ENCODE data around the gene NKD1. TPM values are rescaled to one million over a fixed set of nuclear protein-coding genes. Genes with fewer than 3 reads are reported as not detected.

NKD1 gene
- total RNA-seq, 1 donor from 2014 or later = 2.2 TPM

DNA sequence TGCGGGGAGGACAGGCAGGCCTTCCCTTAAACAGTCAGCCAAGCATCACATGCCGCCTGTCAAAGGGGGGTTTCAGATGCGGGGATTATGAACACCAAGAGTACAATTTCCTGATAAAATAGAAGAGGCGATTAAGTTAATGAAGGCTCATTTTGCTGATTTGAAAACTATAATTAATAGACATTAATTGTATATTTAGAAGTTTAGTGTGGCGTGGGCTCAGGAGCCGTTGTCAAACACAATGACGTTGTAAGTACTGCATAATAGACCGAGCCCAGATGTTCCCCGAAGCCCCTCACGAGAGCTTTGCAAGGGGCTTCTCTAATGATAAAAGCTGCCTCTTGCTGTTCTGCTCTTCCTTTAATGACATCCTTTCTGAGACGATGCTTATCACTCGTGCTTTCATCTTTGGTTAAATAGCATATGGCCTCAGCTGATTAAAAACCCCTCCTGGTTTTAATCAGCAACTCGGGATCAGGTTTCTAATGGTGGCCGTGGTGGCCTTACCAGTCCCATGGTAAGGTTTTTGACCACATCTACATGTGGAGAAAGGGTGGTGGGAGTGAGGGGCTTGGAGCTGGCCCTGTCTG is 104.7 kb downstream of the NKD1 start:
- no peak for DNase-seq

DNA sequence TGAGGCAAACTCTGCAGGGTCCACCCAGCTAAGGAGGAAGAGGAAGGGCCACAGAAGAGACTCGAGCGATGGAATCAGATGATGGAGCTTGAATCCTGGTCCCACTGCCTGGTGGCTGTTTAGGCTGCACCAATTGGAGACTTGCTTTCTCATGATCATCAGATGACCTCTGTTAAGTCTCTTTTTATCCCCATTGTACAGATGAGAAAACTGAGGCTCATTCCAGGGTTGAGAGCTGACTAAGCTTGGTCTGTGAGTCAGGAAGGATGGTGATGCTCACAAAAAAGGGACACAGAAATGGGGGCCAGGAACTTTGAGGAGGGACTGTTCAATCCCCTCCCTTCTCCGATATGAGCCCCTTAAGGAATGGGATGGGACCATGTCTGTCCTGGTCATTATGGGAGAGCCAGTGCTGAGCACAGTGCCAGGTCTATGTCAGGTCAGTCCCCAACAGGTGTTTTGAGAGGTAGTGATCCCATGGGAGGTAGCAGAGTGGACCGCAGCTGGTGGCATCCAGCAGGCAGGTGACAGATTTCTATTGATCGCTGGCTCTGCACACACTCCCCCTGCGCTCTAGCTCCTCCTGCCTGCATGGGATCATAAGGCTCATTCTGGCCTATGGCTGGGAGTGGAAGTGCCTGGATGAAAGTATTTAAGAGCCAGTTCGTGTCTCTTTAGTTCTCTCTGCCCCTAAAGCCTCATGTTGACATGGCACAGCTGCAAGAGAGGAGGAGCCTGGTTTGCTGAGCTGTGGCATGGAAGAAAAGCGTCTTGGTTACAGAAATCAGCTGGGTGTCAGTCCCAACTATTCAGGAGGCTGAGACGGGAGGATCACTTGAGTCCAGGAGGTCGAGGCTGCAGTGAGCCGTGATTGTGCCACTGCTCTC is 105.7 kb downstream of the NKD1 start:
- DNase-seq = no peak

DNA sequence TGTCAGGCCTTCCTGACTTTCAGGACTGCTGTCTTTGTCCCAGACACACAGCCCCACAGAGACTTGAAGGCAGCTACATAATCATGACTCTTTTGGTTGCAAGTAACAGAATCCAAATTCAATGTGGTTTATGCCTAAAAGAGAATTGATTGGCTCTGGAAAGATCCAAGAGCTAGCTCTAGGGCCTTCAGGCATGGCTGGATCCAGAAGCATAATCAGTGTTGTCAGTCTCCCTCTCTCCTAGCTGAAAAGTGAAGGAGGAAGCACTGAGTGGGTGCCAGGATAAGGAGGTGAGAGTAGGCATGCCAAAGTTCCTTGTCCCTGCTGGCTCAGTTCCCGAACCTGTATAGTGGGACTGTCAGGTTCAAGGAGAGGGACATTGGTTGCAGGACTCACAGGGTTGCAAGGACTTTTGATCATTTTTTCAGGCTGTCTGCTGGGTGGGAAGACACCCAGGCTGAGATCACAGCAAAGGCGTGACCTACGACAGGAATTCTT is 107.4 kb downstream of the NKD1 start:
- DNase-seq = no peak

DNA sequence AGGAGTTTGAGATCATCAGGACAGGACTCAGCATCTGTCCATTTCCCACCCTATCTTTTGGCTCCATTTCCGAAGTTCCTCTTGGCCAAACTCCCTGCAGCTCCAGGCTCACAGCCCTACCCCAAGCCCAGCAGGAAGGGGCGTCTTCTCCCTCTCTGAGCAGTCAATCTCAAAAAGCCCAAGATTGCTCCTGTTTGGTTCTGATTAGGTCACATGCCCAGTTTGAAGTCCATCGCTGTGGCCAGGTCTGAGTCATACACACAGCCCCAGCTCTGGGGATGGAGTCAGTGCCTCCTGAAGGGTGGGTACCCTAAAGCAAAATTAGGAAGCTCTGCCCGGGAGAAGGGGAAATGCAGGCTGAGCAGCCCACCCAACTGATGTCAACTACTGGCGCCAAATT is 109.0 kb downstream of the NKD1 start:
- DNase-seq = no peak

DNA sequence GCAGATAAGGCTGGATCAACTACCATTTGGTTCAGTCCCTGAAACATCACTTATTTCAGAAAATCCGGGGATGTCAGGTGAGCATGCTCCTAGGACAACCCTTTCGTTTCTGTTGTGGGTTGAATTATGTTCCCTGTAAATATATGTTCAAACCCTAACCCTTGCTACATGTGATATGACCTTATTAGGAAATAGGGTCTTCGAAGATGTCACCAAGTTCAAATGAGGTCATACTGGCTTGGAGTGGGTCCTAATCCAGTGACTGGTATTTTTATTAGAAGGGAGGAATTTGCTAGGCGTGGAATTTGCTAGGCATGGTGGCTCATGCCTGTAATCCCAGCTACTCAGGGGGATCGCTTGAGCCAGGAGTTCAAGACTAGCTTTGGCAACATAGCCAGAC is 111.6 kb downstream of the NKD1 start:
- DNase-seq = no peak

DNA sequence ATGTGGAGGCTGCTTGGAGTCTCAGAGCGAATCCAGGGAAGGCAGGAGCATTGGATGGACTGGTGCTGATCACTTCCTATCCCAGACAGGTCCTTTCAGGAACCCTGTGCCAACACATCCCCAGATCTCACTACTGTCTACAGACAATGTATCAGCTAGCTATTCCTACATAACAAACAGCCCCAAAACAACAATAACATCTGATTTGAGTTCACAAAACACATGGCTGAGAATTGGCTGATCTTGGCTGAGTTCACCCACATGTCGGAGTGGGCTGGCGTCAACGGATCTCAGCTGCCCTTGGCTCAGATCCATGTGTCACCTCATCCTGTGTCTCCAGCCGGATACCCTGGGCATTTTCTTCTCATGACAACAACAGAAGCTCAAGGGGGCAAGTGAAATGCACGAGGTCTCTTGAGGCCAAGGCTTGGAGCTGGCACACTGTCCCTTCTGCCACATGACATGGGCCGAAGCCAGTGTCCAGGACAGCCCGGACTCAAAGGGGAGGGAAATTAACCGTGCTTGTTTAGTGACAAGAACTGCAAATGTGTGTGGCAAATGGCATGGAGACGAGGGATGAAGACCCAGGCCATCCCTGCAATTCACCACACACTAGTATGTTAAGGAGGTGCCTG is 114.2 kb downstream of the NKD1 start:
- DNase-seq = no peak

DNA sequence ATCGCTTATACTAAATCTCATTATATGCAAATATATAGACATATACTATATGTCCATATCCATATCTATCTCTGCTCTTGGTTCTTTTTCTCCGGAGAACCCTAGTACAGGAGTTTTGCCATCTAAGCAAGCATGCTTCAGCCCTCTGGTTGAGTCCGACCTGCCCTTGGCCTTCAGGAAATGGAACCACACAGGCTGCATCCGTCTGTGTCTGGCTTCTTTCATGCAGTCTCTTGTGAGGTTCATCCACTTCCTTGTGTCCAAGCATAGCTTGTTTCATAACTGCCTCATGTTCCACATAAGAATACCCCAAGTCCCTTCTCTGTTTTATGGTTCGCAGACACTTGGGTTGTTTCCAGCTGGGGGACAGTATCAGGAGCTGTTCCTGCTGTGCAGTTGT is 116.1 kb downstream of the NKD1 start:
- no peak for DNase-seq

DNA sequence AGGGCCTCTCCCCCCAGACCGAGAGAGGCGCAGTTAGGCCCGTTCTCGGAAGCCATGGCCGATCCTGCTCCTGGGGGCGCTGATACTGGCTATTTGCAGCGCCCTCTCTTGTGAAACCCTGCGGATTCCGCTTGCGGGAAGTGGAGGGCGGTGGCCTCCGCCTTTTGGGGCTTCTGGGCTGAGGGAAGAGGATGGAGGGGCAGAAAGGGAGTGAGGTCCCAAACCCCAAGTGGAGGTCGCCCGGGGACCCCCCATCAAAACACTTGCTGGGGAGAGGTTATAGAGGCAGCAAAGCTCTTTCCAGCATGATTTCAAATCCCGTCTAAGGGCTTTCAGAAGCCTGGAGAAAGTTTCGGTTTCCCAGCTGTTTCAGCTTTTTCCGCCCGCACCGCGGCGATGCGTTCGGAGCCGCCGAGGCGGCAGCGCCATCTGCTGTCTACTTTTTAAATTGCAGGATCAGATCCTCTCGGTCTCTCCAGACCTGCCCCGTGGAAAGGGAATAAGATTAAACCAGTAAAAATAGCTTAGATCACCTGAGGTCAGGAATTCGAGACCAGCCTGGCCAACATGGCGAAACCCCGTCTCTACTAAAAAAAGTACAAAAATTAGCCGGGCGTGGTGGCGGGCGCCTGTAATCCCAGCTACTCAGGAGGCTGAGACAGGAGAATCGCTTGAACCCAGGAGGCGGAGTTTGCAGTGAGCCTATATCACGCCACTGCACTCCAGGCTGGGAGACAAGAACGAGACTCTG is 117.1 kb downstream of the NKD1 start:
- peak; percentile 54 for DNase-seq

DNA sequence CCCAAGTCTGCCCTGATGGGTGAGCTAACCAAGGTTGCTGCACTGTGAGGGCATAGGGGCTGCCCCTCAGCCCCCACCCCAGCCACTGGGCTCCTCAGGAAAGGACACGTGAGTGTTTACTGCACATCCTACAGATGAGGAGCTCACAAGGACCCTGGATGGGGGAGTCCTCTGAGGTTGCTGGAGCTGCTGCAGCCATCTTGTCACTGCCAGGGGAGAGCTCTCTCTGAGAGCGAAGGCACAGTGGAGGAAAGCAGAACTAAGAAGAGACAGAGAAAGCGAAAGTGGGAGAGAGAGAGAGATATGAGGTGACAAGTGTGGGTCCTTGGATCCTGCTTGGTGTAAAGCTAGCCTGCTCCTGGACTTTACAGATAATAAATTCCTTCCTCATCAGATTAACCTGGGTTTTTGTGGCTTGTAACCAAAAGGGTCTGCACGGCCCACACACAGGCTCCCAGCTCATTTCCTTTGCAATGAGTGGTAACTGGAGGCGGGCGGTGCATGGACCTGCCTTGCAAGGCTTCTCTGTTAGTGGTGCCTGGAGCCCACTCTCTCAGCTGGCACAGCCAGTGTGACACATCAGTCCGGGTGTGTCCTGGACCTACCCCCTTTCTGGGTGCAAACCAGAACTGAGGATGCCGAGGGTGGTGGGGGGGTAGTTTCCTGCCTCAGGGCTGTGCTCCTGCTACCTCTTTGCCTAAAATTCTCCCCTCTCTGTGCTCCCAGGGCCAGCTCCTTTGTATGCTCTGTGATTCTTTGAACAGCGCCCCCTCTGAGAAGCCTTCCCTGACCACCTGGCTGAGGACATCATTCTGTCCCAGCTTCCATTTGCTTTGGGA is 118.7 kb downstream of the NKD1 start:
- no peak for DNase-seq

DNA sequence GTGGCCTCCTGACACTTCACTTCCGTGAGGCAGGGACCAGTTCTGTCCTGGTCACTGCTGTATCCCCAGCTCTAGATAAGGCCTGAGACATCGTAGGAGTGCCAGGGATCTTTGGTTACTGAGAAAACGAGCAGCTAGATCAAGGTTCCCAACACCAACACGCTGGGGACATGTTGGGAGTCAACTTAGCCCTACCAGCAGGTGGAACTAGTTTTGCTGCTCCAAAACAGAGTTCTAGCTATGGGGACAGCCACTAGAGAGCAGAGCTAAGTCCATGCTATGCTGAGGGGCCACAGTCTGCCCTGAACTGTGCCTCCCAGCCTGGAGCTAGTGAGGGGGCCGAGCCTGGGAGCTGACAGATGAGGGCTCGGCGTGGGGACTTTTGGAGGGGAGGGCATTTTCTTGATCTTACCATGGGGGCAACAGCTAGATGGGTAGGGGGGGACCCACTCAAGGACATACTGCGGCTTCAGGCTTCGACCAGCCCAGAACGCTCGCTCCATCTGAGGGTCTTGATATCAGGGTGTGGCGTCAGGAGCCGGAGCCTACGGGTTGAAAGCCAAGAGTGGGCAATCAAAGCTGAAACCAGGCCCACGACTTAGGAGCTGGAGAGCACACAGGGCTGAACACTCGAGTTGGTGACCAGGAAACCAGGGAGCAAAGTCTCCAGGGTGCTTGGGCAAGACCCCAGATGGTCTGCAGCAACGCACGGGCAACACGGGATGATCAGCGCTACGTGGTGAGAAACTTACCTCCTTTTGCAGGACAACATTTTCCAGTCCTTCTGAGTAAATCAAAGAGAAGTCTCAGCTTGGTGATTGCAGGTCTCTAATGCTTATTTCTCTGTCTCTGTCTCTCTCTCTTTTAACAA is 119.5 kb downstream of the NKD1 start:
- DNase-seq = no peak

DNA sequence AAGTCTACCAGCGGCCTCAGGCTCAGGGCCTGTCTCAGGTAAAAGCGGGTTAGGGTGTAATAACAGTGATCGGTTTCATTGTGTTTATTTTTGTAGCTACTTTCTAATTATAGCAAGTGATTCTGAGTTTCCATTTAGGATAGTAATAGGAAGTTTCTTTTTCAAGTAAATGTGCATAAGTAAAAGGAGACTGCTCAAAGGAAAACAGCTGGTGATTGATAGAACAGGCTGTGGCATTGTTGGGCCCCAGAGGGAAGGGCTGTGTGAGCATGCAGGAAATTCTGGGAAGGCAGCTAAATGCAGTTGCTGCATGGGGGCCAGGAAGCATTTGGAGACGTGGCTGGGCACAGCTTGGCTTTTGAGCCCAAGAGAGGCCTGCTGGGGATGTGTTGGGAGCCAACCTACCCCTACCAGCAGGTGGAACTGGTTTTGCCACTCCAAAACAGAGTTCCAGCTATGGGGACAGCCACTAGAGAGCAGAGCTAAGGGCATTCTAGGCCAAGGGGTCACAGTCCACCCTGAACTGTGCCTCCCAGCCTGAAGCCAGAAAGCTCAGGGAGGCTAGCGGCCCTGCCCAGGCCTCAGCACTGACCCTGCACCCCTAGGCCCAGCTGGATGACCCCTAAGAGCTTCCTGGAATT is 120.3 kb downstream of the NKD1 start:
- no peak for DNase-seq

DNA sequence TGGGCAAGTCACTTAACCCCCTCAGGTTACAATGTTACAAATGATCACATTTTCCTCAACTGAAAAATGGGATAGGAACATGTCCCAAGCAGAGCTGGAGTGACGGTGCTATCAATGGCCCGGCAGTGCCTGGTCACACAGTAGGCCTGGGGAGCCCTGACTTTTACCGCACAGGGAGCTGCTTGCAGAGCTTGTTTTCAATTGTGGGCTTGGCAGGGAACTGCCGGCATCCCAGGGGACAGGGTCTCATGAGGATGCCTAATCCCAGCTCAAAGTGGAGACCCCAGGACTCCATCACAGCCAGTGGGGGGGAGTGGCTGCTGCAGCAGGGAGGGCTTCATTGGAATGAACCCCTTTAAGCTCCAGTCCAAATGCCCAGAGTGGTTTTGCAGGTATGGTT is 121.5 kb downstream of the NKD1 start:
- DNase-seq = no peak

DNA sequence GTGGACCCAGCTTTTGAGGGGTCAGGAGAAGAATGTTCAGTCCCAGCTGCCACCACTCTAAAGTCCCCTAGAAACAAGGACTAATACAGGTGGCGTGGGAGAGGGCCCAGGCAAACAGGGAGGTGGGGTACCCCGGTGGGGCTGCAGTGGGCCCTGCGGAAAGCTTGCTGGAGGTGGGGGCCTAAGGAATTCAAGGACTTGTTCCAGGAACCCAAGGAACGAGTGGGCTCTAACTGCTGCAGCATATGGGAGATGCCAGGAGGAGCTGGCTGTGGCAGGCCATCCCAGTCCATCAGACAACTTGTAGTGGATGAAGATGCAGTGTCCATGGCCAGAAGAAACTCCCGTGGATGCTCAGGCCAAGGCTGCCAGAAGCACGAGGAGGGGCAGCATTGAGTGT is 122.3 kb downstream of the NKD1 start:
- no peak for DNase-seq

DNA sequence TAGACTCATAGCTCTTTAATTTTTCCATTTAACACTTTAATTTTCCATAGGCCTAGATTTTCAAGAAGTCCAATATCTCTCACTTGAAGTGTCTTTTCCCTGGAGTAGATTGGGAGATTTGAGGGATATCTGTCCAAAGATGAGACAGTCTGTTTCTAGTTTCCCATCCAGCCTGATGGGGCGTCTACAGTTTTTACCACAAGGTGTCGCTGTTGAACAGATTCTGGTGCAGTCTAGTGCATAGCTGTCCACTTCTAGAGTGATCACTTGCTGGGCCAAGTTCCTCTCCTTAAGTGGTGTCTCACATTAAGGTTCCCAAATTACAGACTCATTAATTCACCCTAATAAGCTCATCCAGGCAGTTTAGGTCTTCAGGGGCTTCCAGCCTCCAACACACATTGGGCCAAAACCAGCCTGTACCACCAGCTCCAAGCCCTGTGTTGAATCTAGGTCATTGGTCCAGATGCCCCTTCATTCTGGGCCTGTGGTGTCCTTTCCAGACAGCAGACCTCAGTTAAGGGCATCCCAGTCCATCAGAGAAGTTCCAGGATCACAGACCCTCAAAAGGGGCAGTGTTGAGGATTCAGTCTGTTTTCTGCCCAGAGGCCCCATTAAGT is 123.6 kb downstream of the NKD1 start:
- no peak for DNase-seq

DNA sequence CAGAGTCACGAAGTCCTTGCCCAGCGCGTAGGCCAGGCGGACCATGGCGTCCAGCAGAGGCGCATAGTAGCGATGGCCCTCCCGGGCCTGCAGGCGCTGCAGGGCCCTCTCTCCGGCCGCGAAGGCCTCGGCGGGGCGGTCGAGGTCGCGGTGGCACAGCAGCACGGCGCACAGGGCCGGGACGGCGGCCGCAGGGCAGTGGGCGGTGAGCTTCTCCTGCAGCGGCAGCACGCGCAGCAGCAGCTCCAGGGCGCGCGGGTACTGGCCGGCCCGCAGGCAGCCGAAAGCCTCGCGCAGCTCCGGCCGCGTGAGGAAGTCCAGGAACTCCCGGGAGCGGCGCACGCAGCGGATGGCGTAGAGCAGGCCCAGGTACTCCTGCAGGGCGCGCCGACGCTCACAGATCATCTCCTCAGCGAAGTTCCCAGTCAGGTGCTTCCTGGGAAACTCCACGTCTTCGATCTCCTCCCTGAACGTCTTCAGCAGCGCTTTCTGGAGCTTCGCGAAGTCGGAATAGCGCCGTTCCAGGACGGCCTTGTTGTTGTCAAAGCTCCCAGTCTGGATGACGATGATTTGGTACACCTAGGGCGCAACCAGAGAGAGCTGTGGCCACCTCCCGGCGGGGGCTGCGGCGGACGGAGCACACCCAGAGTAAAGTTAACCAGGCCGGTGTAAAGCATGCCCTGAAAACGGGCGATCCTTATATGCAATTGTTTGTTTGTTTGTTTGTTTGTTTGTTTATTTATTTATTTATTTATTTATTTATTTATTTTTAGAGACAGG is 125.5 kb downstream of the NKD1 start:
- DNase-seq = no peak

DNA sequence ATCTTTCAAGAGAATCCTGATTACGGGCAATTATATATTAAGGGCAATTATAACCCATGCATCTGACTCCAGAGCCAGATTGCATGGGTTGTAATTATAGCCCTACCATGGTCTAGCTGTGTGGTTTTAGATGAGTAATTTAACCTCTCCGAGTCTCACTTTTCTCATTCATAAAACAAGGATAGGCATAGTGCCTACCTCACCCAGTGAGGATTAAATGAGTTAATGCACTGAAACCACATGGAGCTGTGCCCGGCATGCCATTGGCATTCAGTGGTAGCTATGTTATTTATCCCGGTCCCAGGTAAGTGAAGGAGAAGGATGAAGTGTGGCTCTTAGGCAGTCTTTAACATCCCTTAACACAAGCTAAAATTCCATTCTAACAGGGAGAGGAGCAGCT is 126.6 kb downstream of the NKD1 start:
- DNase-seq = no peak

DNA sequence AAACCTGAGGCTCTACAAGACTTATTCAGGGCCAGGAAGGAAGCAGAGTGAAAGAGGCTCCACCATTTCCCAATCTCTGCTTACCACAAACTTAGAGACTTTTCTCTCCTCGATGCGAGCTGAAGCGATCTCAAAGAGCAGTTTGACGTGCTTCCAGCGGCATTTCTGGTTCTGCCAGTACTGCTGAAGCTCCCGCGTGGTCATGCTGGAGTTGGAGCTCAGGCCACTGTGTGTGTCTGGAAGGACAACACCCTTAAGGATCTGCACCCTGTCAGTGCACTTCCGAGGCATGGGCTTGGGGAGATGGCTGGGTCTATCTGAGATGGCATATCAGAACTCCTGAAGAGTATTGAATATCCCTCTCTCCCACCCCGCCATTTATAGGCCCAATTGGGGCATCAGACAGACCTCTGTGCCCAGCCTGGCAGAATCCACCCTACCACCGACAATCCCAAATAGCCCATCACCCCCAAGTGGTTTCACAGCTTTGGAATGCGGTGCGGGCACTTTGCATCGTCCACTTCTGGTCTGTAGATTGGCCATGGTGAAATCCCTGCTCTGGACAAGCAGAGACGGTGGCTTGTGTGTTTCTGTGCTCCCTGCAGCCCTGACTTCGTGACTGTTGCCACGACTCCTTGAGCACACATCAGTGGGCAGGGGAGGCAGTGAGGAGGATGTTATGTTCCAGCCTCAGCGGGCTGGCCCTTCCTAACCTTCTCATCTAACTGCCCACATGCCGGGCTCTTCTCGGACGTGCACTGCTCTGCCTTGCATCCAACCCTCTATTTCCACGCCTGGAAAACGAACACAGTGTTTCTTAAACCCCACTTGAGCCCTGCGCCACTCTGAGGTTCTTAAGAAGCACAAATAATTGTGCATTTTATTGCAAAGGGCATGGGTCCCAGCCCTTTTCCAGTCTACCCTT is 127.8 kb downstream of the NKD1 start:
- no peak for DNase-seq
